ENCODE data around the gene SRRM2.

The SRRM2 gene

GRCh38 chr16:2739625-2740430 is 12.6 kb upstream of the SRRM2 start:
- no peak for DNase-seq (ENCODE audit: low read depth in 2 of 2)

GRCh38 chr16:2740476-2740875 is 12.0 kb upstream of the SRRM2 start:
- no peak for DNase-seq (ENCODE audit: low read depth in 2 of 2)

GRCh38 chr16:2741168-2741567 is 11.3 kb upstream of the SRRM2 start:
- DNase-seq (ENCODE audit: low read depth in 2 of 2) = no peak

GRCh38 chr16:2742323-2743006 is 10.0 kb upstream of the SRRM2 start:
- no peak for DNase-seq (ENCODE audit: low read depth in 2 of 2)

- no peak for DNase-seq (ENCODE audit: low read depth in 2 of 2)
These were observed 9.2 kb upstream of the SRRM2 start for GRCh38 chr16:2743007-2743810.

GRCh38 chr16:2744711-2745110 is 7.7 kb upstream of the SRRM2 start:
- DNase-seq (ENCODE audit: low read depth in 2 of 2) = no peak

- DNase-seq (ENCODE audit: low read depth in 2 of 2) = no peak
These were observed 7.1 kb upstream of the SRRM2 start for GRCh38 chr16:2745116-2745890.

- no peak for DNase-seq (ENCODE audit: low read depth in 2 of 2)
These were observed 6.5 kb upstream of the SRRM2 start for GRCh38 chr16:2745961-2746360.

GRCh38 chr16:2748757-2749455 is 3.5 kb upstream of the SRRM2 start:
- DNase-seq (ENCODE audit: low read depth in 2 of 2) = no peak

- DNase-seq (ENCODE audit: low read depth in 2 of 2) = no peak
These were observed 3.0 kb upstream of the SRRM2 start for GRCh38 chr16:2749476-2749875.

- DNase-seq (ENCODE audit: low read depth in 2 of 2) = no peak
These were observed 2.5 kb upstream of the SRRM2 start for GRCh38 chr16:2749936-2750335.

GRCh38 chr16:2751577-2752034 is 832 bp upstream of the SRRM2 start:
- no peak for DNase-seq (ENCODE audit: low read depth in 2 of 2)

- no peak for DNase-seq (ENCODE audit: low read depth in 2 of 2)
These were observed 653 bp downstream of the SRRM2 start for GRCh38 chr16:2752850-2753732.

GRCh38 chr16:2753733-2754020 is 1.2 kb downstream of the SRRM2 start:
- no peak for DNase-seq (ENCODE audit: low read depth in 2 of 2)

GRCh38 chr16:2755158-2755557 is 2.7 kb downstream of the SRRM2 start:
- DNase-seq (ENCODE audit: low read depth in 2 of 2) = no peak

GRCh38 chr16:2756288-2757015 is 4.0 kb downstream of the SRRM2 start:
- no peak for DNase-seq (ENCODE audit: low read depth in 2 of 2)

GRCh38 chr16:2757344-2757743 is 4.9 kb downstream of the SRRM2 start:
- no peak for DNase-seq (ENCODE audit: low read depth in 2 of 2)

GRCh38 chr16:2761472-2761871 is 9.0 kb downstream of the SRRM2 start:
- no peak for DNase-seq (ENCODE audit: low read depth in 2 of 2)

- DNase-seq (ENCODE audit: low read depth in 2 of 2) = no peak
These were observed 9.6 kb downstream of the SRRM2 start for GRCh38 chr16:2761886-2762583.
